H9 (cell line): Measurements from ENCODE around the gene EXOC3. TPM values are rescaled to one million over a fixed set of nuclear protein-coding genes. Genes with fewer than 3 reads are reported as not detected.

ENCODE experiments used
- DNase-seq: peaks from one replicate; pipeline ENCODE4 v3.0.0-alpha.2; 2017
- H2AFZ ChIP-seq: one replicate; pipeline ENCODE4 v1.6.1; 2013; ENCODE audit warnings: mild to moderate bottlenecking, low read length, control low read depth, moderate library complexity
- H2AK5ac ChIP-seq: 2 replicates; pipeline ENCODE4 v1.6.1; 2013; ENCODE audit warnings: low read length, control low read depth, mixed read lengths; ENCODE audit not compliant: insufficient read length
- H2BK120ac ChIP-seq: one replicate; pipeline ENCODE4 v1.6.1; 2013; ENCODE audit warnings: low read depth, mild to moderate bottlenecking, low read length, control low read depth, inconsistent platforms; ENCODE audit not compliant: poor library complexity, severe bottlenecking
- H2BK12ac ChIP-seq: 2 replicates; pipeline ENCODE4 v1.6.1; 2013; ENCODE audit warnings: low read length, control low read depth, mixed read lengths, low read depth; ENCODE audit not compliant: insufficient read length
- H2BK15ac ChIP-seq: 2 replicates; pipeline ENCODE4 v1.6.1; 2013; ENCODE audit warnings: low read depth, low read length, control low read depth
- H2BK20ac ChIP-seq: one replicate; pipeline ENCODE4 v1.6.1; 2013; ENCODE audit warnings: low read depth, mild to moderate bottlenecking, low read length, control low read depth, inconsistent platforms; ENCODE audit not compliant: poor library complexity, severe bottlenecking
- H2BK5ac ChIP-seq: 2 replicates; pipeline ENCODE4 v1.6.1; 2013; ENCODE audit warnings: low read length, control low read depth, mixed read lengths; ENCODE audit not compliant: insufficient read length
- H3K14ac ChIP-seq: 2 replicates; pipeline ENCODE4 v1.6.1; 2013; ENCODE audit warnings: low read length, control low read depth; ENCODE audit not compliant: insufficient read depth
- H3K18ac ChIP-seq: 2 replicates; pipeline ENCODE4 v1.6.1; 2013; ENCODE audit warnings: low read depth, mild to moderate bottlenecking, mixed read lengths, low read length, control low read depth; ENCODE audit not compliant: insufficient read length
- H3K23ac ChIP-seq: 2 replicates; pipeline ENCODE4 v1.6.1; 2013; ENCODE audit warnings: low read length, control low read depth, mixed read lengths, low read depth; ENCODE audit not compliant: insufficient read length
- H3K23me2 ChIP-seq: 2 replicates; pipeline ENCODE4 v1.6.1; 2013; ENCODE audit warnings: low read depth, mild to moderate bottlenecking, mixed read lengths, low read length, control low read depth; ENCODE audit not compliant: insufficient read length, poor library complexity, severe bottlenecking
- H3K27ac ChIP-seq: 2 replicates; pipeline ENCODE4 v1.5.1; 2013; ENCODE audit warnings: low read length, control low read depth, mixed read lengths, low read depth; ENCODE audit not compliant: insufficient read length
- H3K27me3 ChIP-seq: 2 replicates; pipeline ENCODE4 v1.6.1; 2013; ENCODE audit warnings: low read length, control low read depth, inconsistent platforms; ENCODE audit not compliant: insufficient read depth
- H3K4ac ChIP-seq: 2 replicates; pipeline ENCODE4 v1.6.1; 2013; ENCODE audit warnings: low read depth, mild to moderate bottlenecking, control low read depth, inconsistent platforms, low read length, moderate library complexity
- H3K4me1 ChIP-seq: 2 replicates; pipeline ENCODE4 v1.6.1; 2013; ENCODE audit warnings: low read length, control low read depth, inconsistent platforms; ENCODE audit not compliant: insufficient read depth
- H3K4me2 ChIP-seq: 2 replicates; pipeline ENCODE4 v1.6.1; 2013; ENCODE audit warnings: low read length, control low read depth, mixed read lengths; ENCODE audit not compliant: insufficient read length, insufficient read depth
- H3K56ac ChIP-seq: 2 replicates; pipeline ENCODE4 v1.6.1; 2013; ENCODE audit warnings: low read depth, mild to moderate bottlenecking, mixed read lengths, low read length, control low read depth; ENCODE audit not compliant: insufficient read length
- H3K79me1 ChIP-seq: 2 replicates; pipeline ENCODE4 v1.6.1; 2013; ENCODE audit warnings: low read depth, mild to moderate bottlenecking, moderate library complexity, low read length, control low read depth, inconsistent platforms; ENCODE audit not compliant: insufficient read depth, poor library complexity, severe bottlenecking
- H3K79me2 ChIP-seq: 2 replicates; pipeline ENCODE4 v1.6.1; 2013; ENCODE audit warnings: low read length, control low read depth, inconsistent platforms; ENCODE audit not compliant: insufficient read depth
- H3K9ac ChIP-seq: 2 replicates; pipeline ENCODE4 v1.6.1; 2013; ENCODE audit warnings: low read length, control low read depth, mixed read lengths; ENCODE audit not compliant: insufficient read length; ENCODE audit errors: extremely low read depth
- H3K9me3 ChIP-seq: one replicate; pipeline ENCODE4 v1.6.1; 2013; ENCODE audit warnings: low read depth, low read length, inconsistent platforms; ENCODE audit not compliant: control insufficient read depth
- H3T11ph ChIP-seq: one replicate; pipeline ENCODE4 v1.6.1; 2013; ENCODE audit warnings: mild to moderate bottlenecking, low read length, control low read depth, inconsistent platforms
- H4K20me1 ChIP-seq: one replicate; pipeline ENCODE4 v1.6.1; 2013; ENCODE audit not compliant: control insufficient read depth, insufficient read length, insufficient read depth
- H4K5ac ChIP-seq: 2 replicates; pipeline ENCODE4 v1.6.1; 2013; ENCODE audit warnings: low read depth, mild to moderate bottlenecking, mixed read lengths, low read length, control low read depth; ENCODE audit not compliant: insufficient read length
- H4K8ac ChIP-seq: replicated peaks from 2 replicates; pipeline ENCODE4 v1.6.1; 2013; ENCODE audit warnings: low read length, control low read depth, mixed read lengths, low read depth; ENCODE audit not compliant: insufficient read length
- H4K91ac ChIP-seq: 2 replicates; pipeline ENCODE4 v1.6.1; 2013; ENCODE audit warnings: low read depth, mild to moderate bottlenecking, moderate library complexity, mixed read lengths, low read length, control low read depth; ENCODE audit not compliant: insufficient read length
- H3K27ac Mint-ChIP-seq, 3 experiments: 2 replicates in 2 of 3; 3 replicates in 1 of 3; pipeline ENCODE4 v1.8.0; 2020 to 2021; ENCODE audit warnings: mixed read lengths in 3 of 3, mild to moderate bottlenecking in 1 of 3, moderate library complexity in 1 of 3
- H3K27me3 Mint-ChIP-seq: 2 replicates; pipeline ENCODE4 v1.8.0; 2021; ENCODE audit warnings: low read depth, mild to moderate bottlenecking, moderate library complexity, mixed read lengths
- H3K36me3 Mint-ChIP-seq, 3 experiments: 2 replicates in 2 of 3; 3 replicates in 1 of 3; pipeline ENCODE4 v1.8.0; 2020 to 2021; ENCODE audit warnings: low read depth in 3 of 3, mixed read lengths in 3 of 3; ENCODE audit not compliant: insufficient read depth in 1 of 3
- H3K4me1 Mint-ChIP-seq, 2 experiments: 2 replicates each; pipeline ENCODE4 v1.8.0; 2020; ENCODE audit warnings: mixed read lengths in 2 of 2
- H3K4me3 Mint-ChIP-seq, 2 experiments: 2 replicates in 1 of 2; 3 replicates in 1 of 2; pipeline ENCODE4 v1.8.0; 2020 to 2021; ENCODE audit warnings: mild to moderate bottlenecking in 2 of 2, mixed read lengths in 2 of 2, moderate library complexity in 1 of 2
- H3K9me3 Mint-ChIP-seq, 2 experiments: 2 replicates in 1 of 2; 3 replicates in 1 of 2; pipeline ENCODE4 v1.8.0; 2020; ENCODE audit warnings: mild to moderate bottlenecking in 2 of 2, mixed read lengths in 2 of 2, moderate library complexity in 1 of 2
- CTCF ChIP-seq: fragments of 200-600 bp; sonication (generic); conservative IDR thresholded peaks from 3 replicates; pipeline ENCODE4 v1.8.0; 2021; ENCODE audit warnings: antibody characterized with exemption, mild to moderate bottlenecking
- WGBS: extraction: QIAGEN DNeasy Blood & Tissue Kit; methylation state at CpG from one replicate; pipeline ENCODE4 v1.1.7; 2013; ENCODE audit warnings: missing lambda C conversion rate, low lambda C conversion rate, mixed read lengths; ENCODE audit not compliant: insufficient read length; ENCODE audit errors: extremely low coverage; 5-methylcytosine and 5-hydroxymethylcytosine counted together
- total RNA-seq: library from RNA; stranded (reverse); gene quantifications from 2 replicates; pipeline ENCODE4 v1.2.1, GENCODE V29; 2021

Gene EXOC3
- total RNA-seq, 1 experiment from 2014 or later: 36.7 TPM

GRCh38 chr5:446066-446882 lies 3.3 kb downstream of the EXOC3 start:
- TF ChIP-seq CTCF: no peak
- H3K27me3 Mint-ChIP-seq: peaks cover 5% of the 10 kb centered on the region
- peak; percentile 12 for DNase-seq
- no peak overlapping the region for H3K14ac ChIP-seq
- no peak overlapping the region for H3K56ac ChIP-seq
- peaks cover 12% of the 10 kb centered on the region for H3K23me2 ChIP-seq
- no peak overlapping the region for H4K8ac ChIP-seq
- no peak overlapping the region for H3K27ac ChIP-seq
- no peak overlapping the region for H3K27ac Mint-ChIP-seq
- no peak overlapping the region for H2AK5ac ChIP-seq
- no peaks in the 10 kb centered on the region for H3K9me3 ChIP-seq
- no peak overlapping the region for H3K18ac ChIP-seq
- H3K79me2 ChIP-seq: peaks cover 6% of the 10 kb centered on the region; the same call in 1 of the 2 replicates
- H4K91ac ChIP-seq: no peak overlapping the region
- H3K36me3 Mint-ChIP-seq: peaks cover 40 to 50% (median 50%) of the 10 kb centered on the region in 3 experiments
- no peak overlapping the region for H2BK20ac ChIP-seq
- H3K4ac ChIP-seq: no peak overlapping the region
- no peak overlapping the region for H3K9ac ChIP-seq
- no peaks in the 10 kb centered on the region for H3K27me3 ChIP-seq
- no peak overlapping the region for H2BK12ac ChIP-seq
- no peak overlapping the region for H4K5ac ChIP-seq
- H3K79me1 ChIP-seq: peaks cover 10% of the 10 kb centered on the region
- no peak overlapping the region for H3K23ac ChIP-seq
- no peak overlapping the region for H3T11ph ChIP-seq
- no peak overlapping the region for H3K4me2 ChIP-seq
- no CpG with 5 or more reads among the region's 19 CpGs for WGBS
- peaks cover 2 to 3% of the 10 kb centered on the region in 2 experiments; a peak in 2 of 5 replicates for H3K9me3 Mint-ChIP-seq
- H3K4me3 Mint-ChIP-seq: no peak overlapping the region
- no peak overlapping the region for H2BK120ac ChIP-seq
- no peak overlapping the region for H2BK5ac ChIP-seq
- no peaks in the 10 kb centered on the region for H3K4me1 ChIP-seq
- no peak overlapping the region for H2BK15ac ChIP-seq
- no peaks in the 10 kb centered on the region for H4K20me1 ChIP-seq
- peaks cover 8 to 10% of the 10 kb centered on the region in 2 experiments; a peak in 3 of 4 replicates for H3K4me1 Mint-ChIP-seq
- H2AFZ ChIP-seq: no peak overlapping the region
